K562 (cell line): ENCODE data around the gene PCCB. TPM values are rescaled to one million over a fixed set of nuclear protein-coding genes. Genes with fewer than 3 reads are reported as not detected.

ENCODE experiments used
- CHAMP1 ChIP-seq: fragments of 450-650 bp; IDR thresholded peaks from 2 replicates; pipeline ENCODE4 v1.6.1; 2016; ENCODE audit warnings: mild to moderate bottlenecking
- GABPB1 ChIP-seq: sonication (generic); formaldehyde crosslinking; IDR thresholded peaks from 2 replicates; pipeline ENCODE4 v1.8.0; 2022; ENCODE audit warnings: mild to moderate bottlenecking, missing genetic modification reagents
- HNRNPK ChIP-seq: fragments of 200-400 bp; formaldehyde crosslinking; IDR thresholded peaks from one replicate; pipeline ENCODE4 v1.6.1; 2018; ENCODE audit warnings: mild to moderate bottlenecking, low read depth, low read length; ENCODE audit not compliant: poor library complexity, severe bottlenecking
- KHSRP ChIP-seq: fragments of 450-650 bp; IDR thresholded peaks from 2 replicates; pipeline ENCODE4 v1.6.1; 2017
- KLF10 ChIP-seq: fragments of 250-450 bp; sonication (Bioruptor Pico); IDR thresholded peaks from 2 replicates; pipeline ENCODE4 v1.6.1; 2021; ENCODE audit warnings: matching md5 sums
- NFRKB ChIP-seq: fragments of 450-650 bp; IDR thresholded peaks from 2 replicates; pipeline ENCODE4 v1.6.1; 2016; ENCODE audit warnings: low read depth
- RBM14 ChIP-seq: fragments of 200-400 bp; formaldehyde crosslinking; IDR thresholded peaks from 2 replicates; pipeline ENCODE4 v1.6.1; 2018; ENCODE audit warnings: low read depth, mild to moderate bottlenecking, low read length, moderate library complexity, borderline replicate concordance; ENCODE audit not compliant: insufficient read depth
- STAT6 ChIP-seq: sonication (generic); formaldehyde crosslinking; IDR thresholded peaks from 2 replicates; pipeline ENCODE4 v1.8.1; 2023; ENCODE audit warnings: mild to moderate bottlenecking, missing genetic modification reagents
- ZBTB11 ChIP-seq, 3 experiments: fragments of 200-800 bp in 1 of 3; fragments of 250-450 bp in 1 of 3; fragments of 450-650 bp in 1 of 3; sonication (Bioruptor Pico) in 1 of 3; sonication (Bioruptor generic) in 1 of 3; formaldehyde crosslinking in 1 of 3; IDR thresholded peaks; 2 replicates each; pipeline versions ENCODE4 v1.6.1 to v1.8.0; 2016 to 2022; ENCODE audit warnings: mild to moderate bottlenecking in 2 of 3, missing genetic modification characterization in 2 of 3, missing compliant biosample characterization in 1 of 3, moderate library complexity in 1 of 3
- ZNF280A ChIP-seq: fragments of 450-650 bp; IDR thresholded peaks from 2 replicates; pipeline ENCODE4 v1.6.1; 2018; ENCODE audit warnings: mild to moderate bottlenecking, low read depth; ENCODE audit not compliant: partially characterized antibody
- ZNF592 ChIP-seq: fragments of 450-650 bp; IDR thresholded peaks from 2 replicates; pipeline ENCODE4 v1.6.1; 2017; ENCODE audit warnings: antibody characterized with exemption, mild to moderate bottlenecking
- ZNF668 ChIP-seq: fragments of 250-450 bp; sonication (Bioruptor Pico); IDR thresholded peaks from 2 replicates; pipeline ENCODE4 v1.8.0; 2022; ENCODE audit warnings: mild to moderate bottlenecking, inconsistent platforms
- polyA plus RNA-seq, 8 experiments: library from polyadenylated mRNA; depleted of rRNA in 4 of 8; stranded (reverse) in 5 of 8; unstranded in 3 of 8; fragments of >200 nt; fragmentation: Nextera tagmentation in 2 of 8; fragmentation: Illumina TruSeq in 1 of 8; extraction: Ambion mirVana in 2 of 8; extraction: Trizol in 1 of 8; gene quantifications; 2 replicates each; pipeline versions ENCODE4 v1.2.1 to v1.2.3, GENCODE V29; 2011 to 2014; ENCODE audit warnings: inconsistent platforms in 1 of 8, missing spikeins in 1 of 8
- total RNA-seq, 7 experiments: library from RNA; depleted of rRNA in 6 of 7; stranded (reverse); fragments of >200 nt in 6 of 7; fragmentation: Illumina TruSeq in 2 of 7; extraction: Trizol in 2 of 7; gene quantifications; 2 replicates each; pipeline versions ENCODE4 v1.2.1 to v1.2.3, GENCODE V29; 2011 to 2021; ENCODE audit warnings: low replicate concordance in 1 of 7

The PCCB gene
- total and polyA plus RNA-seq, 9 of the 15 experiments (the other 6 are each of a cell fraction or from before 2014, with no cell fraction given), result 69.5 to 173 (median 92.8) TPM

- TF ChIP-seq RBM14, result no peak
- TF ChIP-seq HNRNPK, result no peak
- no peak for TF ChIP-seq ZBTB11 (CRISPR knock-in tag; IDR thresholded peaks at IDR 0.05)
- TF ChIP-seq NFRKB, result peak; percentile 22; the same call in 1 of the 2 replicates
- no peak for TF ChIP-seq CHAMP1
- TF ChIP-seq ZNF668 (CRISPR knock-in tag), result no peak
- TF ChIP-seq KHSRP, result no peak
- TF ChIP-seq STAT6, result no peak
- peak; percentile 24; the same call in 1 of the 2 replicates for TF ChIP-seq GABPB1 (CRISPR knock-in tag)
- TF ChIP-seq KLF10, result no peak
- TF ChIP-seq ZNF280A, result no peak
- TF ChIP-seq ZNF592, result peak; percentile 98
These were observed 842 bp downstream of the PCCB start (continued) for GRCh38 chr3:136250903-136251460.
